Measurements from ENCODE around the gene CREB3L1.
"Not testable (repeated sequence)": the region's sequence is repeated elsewhere in the genome, so short reads cannot be mapped to it uniquely, and the experiment has no call there.

Gene CREB3L1

DNA sequence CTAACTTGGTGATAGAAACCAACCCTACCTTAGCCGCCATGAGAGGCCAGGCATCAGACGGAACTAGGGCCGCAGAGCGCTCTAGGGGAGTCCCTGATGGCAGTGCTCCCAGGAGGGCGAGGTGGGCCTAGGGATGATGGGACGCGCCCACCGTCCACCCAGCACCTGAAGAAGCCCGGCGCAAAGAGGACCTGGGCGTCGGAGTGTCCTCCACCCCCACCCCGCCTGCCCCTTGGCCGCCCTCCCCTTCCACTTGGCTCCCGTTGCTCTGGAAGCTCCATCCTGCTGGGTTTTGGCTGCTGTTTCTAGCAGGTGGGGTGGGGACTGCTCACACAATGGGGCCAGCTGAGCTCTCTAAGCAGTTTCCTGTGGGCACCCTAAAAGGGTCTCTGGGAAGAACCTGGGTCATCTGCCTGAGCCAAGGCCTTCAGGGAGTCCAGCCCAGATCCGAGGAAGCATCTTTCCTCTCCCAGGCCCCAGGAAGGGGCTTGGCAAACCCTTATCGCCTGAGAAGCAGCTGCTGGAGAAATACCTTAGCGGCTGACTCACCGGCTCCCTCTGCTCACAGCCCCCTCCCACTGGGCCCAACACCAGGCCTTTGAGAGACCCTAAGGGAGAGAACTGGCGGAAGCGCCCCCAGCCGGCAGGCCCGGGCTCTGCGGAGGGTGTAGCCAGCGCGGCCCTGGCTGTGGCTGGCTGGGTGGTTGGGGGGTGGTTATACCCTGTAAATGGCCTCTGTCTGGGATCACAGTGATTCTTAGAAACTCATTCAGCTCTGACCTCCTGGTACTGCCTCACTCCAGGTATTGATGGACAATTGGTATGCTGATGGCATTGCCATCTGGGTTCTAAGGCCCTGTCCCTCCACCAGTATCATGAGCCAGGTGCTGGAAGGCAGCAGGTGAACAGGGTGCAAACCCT is 19.3 kb downstream of the CREB3L1 start:
- DNase-seq = no peak

DNA sequence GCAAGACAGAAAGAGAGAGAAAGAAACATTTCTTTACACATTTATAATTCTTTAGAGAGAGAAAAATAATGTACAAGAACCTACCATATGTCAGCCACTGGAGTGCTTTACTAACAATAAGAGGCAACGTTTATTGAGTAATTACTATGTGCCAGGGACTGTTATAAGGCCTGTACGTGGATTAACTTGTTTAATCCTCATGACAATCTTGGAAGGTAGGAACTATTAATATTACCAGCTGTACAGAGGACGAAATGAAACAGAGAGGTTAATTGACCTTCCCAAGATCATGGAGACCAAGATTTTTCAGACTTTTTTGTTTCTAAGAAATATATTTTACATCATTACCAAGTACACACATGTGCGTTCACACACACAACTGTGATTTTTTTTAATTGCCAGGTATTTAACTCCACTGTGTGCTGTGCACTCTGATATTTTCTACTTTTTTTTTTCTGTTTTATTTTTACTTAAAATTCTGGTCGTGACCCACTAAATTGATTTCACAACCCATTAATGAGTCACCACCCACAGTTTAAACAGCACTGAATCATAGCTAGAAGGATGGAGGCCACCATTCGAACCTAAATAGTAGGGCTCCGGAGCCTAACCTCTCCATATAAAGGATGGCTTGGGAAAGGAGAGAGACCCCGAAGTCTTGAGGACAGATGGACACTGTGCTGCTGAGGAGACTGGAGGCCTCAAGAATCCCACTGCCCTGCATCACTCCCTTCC is 21.4 kb downstream of the CREB3L1 start:
- DNase-seq = no peak

DNA sequence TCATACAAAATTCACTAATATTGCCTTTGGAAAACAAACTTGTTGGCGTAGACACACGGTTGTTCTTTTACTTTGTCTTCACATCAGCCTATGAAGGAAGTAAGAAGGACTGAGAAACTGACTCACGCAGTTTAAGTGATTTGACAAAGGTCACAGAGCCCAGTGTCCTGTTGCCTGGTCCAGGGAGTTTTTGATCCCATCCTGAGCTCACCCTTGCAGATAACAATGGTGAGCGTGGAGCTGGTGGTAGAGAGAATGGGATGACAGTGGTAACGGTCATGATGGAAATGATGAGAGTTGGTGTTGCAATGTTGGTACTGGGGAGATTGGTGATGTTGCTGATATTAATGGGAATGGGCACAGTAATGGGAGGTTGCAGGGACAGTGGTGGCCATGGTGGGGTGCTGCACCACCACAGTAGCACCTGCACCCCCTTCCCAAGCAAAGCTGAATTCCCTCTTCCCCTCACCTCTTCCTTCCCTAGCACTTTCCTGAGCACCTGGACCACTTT is 22.0 kb downstream of the CREB3L1 start:
- DNase-seq = no peak

DNA sequence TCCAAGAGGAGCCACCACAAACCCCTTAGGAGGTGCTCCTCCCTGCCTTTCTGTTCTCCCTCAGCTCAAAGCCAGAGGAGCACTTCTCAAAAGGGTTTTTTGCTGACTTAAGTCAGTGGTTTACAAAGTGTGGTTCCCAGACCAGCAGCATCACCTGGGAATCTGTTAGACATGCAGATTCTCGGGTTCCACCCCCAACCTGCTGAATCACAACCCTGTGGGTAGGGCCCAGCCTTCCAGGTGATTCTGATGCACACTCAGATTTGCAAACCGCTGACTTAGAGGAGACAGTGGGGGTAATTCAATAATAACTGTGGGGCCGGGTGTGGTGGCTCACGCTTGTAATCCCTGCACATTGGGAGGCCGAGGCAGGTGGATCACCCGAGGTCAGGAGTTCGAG is 22.8 kb downstream of the CREB3L1 start:
- DNase-seq = no peak

DNA sequence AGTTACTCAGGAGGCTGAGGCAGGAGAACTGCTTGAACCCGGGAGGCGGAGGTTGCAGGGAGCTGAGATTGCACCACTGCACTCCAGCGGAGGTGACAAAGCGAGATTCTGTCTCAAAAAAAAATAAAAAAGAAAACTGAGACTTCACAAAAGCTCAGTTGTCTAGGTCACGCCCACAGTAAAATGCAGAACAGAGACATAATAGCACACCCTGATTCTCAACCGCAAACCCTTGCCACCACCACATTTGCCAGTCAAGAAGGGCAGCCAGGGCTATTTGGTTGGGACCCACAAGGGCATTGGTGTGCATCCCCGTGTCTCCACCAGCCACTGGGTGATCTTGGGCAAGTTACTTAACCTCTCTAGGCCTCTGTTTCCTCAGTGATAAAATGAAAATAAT is 25.4 kb downstream of the CREB3L1 start:
- DNase-seq = no peak

DNA sequence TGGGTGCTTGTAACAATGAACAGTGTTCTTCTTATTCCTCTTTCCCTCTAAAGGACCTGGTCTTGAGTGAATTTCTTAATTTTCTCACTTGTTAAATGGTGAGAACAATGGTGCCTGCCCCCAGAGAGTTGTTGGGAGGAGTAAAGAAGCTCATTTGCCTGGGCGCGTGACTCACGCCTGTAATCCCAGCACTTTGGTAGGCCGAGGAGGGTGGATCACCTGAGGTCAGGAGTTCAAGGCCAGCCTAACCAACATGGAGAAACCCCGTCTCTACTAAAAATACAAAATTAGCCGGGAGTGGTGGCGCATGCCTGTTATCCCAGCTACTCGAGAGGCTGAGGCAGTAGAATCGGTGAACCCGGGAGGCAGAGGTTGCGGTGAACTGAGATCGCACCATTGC is 26.6 kb downstream of the CREB3L1 start:
- not testable (repeated sequence) for DNase-seq

DNA sequence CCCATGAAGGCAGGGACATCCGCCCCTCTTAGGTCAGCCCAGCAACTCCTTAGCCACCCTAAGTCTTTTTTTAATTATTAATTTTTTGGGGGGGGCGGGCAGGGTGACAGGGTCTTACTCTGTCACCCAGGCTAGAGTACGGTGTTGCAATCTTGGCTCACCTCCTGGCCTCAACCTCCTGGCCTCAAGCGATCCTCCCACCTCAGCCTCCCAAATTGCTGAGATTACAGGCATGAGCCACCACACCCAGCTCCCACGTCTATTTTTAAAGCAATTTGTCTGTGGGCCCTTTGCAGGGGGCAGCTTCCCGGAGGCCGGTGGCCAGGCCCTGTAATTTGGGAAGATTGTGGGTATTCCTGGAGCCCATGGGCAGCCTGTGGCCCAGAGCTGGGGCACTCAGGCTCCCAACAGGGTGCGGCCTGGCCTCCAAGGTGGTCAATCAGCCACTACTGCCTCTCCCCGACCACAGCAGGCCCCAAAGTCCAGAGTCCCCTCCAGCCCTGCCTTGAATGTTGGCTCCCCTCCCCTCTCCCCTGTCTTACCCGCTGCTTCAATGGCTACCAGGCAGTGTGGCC is 27.2 kb downstream of the CREB3L1 start:
- DNase-seq = no peak

DNA sequence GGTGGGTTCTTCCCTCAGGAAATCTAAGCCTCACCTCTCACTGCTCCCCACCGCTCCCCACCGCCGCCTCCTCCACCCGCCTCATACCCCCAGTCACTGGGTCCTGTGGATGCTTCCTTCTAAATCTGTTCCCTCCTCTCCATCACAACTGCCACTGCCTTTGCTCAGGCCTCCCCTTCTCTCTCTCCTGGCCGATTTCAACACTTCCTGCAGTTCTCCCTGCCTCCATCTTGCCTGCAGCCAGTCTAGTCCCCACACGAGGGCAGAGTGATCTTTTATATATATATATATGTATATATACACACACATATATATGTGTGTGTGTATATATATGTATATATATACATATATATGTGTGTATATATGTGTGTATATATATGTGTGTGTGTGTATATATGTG is 27.8 kb downstream of the CREB3L1 start:
- DNase-seq = no peak

DNA sequence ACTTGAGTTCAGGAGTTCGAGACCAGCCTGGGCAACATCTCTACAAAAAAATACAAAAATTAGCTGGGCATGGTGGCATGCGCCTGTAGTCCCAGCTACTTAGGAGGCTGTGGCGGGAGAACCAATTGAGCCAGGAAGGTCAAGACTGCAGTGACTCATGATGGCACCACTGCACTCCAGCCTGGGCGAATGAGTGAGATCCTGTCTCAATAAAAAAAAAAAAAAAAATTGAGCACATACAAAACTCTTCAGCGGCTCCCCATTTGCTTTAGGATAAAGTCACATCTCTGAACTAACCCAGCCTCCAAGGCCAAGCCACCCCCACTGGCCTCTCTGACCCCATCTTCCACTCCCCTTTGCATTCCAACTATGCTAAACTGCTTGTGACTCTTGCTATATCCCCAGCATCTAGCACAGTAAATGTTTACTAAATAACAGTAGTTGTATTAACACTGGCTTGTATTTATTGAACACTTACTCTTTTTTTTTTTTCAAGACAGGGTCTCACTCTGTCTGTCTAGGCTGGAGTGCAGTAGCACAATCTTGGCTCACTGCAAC is 28.9 kb downstream of the CREB3L1 start:
- DNase-seq = no peak

DNA sequence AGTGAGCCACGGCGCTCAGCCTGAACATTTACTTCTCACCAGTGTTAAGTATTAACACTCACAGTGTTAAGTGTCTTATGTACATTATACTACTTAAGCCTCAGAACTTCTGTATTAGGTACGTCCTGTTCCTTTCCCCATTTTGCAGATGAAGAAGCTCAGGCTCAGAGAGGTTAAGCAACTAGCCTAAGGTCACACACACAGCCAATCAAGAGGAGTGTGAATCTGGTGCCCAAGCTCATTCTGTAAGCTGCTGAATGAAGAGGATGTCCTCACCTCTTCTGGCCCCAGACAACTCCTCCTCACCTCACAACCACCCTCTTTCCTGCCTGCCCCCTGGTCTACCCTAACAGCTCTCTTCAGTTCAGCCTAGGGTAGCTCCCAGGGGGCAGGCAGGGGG is 29.9 kb downstream of the CREB3L1 start:
- DNase-seq = no peak

DNA sequence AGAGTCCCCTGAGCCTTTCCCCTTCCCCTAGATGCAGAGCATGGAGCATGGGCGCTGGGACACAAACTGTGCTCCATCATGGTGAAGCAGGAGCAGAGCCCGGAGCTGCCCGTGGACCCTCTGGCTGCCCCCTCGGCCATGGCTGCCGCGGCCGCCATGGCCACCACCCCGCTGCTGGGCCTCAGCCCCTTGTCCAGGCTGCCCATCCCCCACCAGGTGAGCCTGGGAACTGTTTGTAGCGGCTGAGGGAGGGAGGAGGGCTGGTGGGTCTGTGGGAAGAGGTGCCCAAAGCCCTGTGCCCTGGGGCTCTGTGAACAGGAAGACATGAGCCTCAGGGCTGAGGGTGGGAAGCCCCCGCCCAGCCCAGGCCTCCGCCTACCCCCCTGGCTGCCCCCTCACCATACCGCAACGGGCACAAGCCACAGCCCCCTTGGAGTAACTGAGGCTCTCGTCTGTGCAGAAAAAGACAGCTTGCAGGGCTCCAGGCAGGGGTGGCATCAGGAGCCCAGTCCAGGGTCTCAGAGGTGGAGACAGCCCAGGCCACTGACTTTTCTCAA is 30.4 kb downstream of the CREB3L1 start:
- no peak for DNase-seq

DNA sequence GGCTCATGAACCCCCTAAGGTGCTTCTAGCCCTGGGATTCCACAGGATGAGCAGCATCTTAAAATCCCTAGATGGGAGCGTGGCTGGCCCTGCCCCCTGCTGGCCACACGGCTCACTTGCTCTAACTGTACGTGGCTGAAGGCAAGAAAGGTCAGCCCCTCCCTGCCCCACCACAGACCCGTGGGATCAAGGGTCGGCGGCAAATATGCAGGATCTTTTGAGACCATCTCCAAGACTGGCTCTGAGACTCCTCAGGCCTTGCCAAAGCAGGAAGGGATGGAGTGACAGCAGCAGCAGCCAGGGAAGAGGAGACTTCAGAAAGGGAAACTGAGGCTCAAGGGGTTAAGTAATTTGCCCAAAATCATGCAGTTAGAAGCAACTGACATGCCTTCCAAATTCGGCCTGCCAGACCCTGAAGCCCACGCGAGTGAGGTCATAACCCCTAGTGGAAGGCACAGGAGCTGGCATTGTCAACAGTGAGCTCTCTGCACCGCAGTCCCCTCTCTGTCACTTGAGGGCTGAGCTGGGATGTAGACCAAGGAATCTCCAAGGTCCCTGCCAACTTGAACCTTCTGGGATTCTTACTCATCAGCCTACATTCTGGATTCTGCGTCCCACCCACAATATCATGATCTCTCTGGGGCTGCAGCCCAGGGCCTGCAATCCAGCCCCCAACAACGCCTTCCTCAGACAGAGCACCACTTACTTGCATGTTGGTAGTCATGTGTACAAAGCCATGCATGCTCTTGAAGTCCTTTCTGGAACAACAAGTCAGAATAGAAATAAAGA is 31.4 kb downstream of the CREB3L1 start:
- no peak for DNase-seq

DNA sequence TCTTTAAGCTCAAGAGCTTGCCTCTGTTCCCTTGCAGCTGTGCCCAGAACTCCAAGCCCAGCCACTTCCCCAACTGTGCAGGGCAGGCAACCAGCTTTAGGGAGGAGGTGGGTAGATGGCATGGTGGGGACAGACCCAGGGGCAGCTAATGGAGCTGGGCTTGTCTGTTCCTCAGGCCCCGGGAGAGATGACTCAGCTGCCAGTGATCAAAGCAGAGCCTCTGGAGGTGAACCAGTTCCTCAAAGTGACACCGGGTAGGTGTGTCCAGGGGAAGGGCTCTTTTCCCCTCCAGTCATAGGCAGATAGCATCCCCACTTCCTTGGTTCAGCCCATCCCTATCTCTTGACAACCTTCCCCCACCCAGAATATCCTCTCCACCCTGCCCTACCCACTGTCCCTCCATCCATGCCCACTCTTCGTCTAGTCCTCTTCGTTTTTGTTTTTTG is 32.4 kb downstream of the CREB3L1 start:
- no peak for DNase-seq

DNA sequence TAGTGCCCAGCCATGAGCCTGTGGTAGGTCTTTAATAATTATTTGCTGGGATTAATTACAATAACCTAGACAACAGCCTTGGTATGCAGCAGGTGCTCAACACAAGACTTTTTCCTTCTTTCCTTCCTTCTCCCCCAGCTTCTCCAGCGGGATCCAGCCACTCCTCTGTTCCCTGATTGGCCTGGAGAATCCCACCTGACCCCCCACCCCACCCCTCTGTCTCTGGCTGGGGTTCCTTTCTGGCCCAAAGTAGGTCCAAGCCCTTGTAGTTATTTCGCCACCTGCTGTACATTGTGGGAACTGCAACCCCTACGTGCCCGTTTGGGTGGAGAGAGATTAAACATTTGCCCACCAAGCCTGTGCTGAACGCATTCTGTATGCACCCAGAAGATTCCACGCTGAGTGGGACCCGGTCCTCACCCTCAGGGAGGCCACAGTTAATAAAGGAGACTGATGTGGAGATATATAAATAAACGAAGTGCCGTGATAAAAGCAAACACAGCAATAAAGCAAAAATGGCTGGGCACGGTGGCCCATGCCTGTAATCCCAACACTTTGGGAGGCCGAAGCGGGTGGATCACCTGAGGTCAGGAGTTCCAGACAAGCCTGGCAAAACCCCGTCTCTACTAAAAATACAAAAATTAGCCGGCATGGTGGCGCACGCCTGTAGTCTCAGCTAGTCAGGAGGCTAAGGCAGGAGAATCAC is 37.7 kb downstream of the CREB3L1 start:
- DNase-seq = peak; percentile 65

DNA sequence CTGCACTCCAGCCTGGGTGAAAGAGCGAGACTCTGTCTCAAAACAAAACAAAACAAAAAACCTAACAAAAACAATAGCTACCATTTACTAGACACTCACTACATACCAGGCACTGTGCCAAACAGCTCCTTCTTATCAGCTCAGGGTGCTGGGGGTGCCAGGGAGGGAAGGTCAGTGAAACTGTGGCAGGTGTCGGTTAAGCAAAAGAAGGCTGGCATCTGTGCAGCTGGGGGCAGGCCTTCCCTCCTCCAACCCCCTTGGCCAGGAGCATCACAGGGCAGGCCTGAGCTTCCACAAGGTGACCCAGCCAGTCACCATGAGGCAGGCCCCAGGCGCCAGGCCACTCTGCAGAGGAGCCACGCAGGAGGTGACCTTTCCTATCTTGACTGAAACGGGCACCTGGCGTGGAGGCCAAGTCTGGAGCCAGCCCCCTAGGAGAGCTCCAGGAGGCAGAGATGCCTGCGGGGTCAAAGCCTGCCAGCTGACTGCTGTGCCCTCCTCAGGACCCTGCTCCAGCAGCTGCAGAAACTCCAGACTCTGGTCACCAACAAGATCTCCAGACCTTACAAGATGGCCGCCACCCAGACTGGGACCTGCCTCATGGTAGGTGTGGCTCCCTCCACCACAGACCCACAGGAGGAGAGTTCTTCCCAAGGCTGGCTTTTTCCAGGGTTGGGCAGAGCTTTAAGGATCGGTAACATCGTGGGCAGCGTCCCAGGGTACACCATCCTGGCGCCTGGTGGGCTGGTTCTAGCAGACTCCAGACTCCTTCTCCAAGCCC is 38.5 kb downstream of the CREB3L1 start:
- no peak for DNase-seq

DNA sequence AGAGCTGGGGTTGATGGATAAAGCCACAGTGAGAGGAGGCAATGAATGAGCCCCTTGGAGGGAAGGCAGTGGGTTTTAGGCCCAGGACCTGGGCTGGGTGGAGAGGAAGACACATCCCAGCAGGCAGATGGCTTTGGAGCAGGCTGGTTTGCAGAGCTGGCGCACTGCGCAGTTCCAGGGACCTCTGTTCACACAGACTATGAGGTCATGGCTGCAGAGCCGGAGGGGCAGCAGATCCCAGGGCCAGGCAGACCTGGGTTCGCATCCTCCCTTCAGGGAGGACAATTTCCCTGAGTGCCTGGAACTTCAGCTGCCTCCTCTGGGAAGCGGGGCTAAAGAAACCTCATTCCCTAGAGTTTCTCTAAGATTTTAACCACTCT is 41.6 kb downstream of the CREB3L1 start:
- DNase-seq = no peak

DNA sequence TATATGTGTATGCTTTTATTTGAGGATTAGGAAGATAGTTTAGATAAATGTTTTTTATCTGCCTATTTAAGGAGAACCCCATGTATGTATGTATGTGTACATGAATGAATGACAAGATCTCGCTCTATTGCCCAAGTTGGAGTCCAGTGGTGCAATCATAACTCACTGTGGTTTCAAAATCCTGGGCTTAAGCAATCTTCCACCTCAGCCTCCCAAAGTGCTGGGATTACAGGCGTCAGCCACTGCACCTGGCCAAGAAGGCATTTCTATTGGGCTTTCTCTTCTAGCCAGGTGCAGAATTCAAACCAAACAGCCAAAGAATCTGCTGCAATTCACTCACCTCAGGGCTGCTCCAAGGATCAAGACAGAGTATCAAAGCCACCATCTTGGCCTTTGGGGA is 44.3 kb downstream of the CREB3L1 start:
- no peak for DNase-seq

DNA sequence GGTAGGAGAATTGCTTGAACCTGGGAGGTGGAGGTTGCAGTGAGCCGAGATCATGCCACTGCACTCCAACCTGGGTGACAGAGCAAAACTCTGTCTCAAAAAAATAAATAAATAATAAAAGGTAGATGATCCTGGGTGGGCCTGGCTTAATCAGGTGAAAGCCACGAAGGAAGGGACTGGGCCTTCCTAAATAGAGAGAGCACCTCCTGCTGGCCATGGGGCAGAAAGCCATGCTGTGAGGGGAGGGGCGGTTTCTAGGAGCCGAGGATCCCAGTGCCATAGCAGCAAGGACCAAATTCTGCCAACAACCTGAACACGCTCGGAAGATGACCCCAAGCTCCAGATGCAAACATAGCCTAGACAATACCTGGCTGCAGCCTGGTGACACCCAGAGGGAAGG is 45.3 kb downstream of the CREB3L1 start:
- no peak for DNase-seq

DNA sequence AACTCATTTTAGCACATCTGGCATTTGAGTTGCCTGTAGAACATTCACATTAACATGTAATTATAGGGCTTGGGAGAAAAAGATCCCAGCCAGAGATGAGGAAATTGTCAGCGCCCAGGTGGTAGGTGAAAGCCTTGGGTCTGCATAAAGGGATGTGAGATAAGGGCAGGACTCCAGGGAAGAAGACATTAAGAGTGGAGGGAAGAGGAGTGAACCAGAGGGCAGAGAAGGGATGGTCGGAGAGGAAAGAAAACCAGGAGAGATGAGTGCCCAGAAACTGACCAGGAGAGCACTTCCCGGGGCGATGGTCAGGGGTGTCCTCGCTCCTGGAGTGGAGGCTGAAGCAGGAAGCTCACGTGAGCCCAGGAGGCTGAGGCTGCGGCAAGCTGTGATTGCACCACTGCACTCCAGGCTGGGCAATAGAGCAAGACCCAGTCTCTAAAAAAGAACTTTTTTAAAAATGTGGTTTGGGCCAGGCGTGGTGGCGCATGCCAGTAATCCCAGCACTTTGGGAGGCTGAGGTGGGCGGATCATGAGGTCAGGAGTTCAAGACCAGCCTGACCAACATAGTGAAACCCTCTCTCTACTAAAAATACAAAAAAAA is 49.5 kb downstream of the CREB3L1 start:
- DNase-seq = no peak

DNA sequence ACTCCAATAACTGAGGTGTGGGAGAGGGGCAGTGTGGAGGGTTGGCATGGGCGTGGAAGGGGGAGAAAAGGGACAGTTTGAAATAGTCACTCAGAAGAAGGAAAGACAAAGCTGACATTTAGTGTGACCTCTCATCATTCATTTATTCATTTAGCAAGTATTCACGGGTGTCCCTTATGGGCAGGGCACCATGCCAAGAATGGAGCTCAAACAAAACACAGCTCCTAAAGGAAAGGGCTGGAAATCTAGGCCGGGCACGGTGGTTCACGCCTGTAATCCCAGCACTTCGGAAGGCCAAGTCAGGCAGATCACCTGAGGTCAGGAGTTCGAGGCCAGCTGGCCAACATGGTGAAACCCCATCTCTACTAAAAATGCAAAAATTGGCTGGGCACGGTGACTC is 50.4 kb downstream of the CREB3L1 start:
- no peak for DNase-seq

All from SHP77 treated with DMSO at 0.1 percent for 48 hours (cell line).